Muscle layer of colon (tissue), 2 donors: ENCODE data around the gene OR2AT4.
"Not testable (repeated sequence)": the region's sequence is repeated elsewhere in the genome, so short reads cannot be mapped to it uniquely, and the experiment has no call there.

Experiments
- H3K27ac ChIP-seq: one replicate; pipeline ENCODE4 v1.7.0; 2013; ENCODE audit warnings: low read depth, mild to moderate bottlenecking, low read length, moderate library complexity
- H3K27me3 ChIP-seq, 2 donors: one replicate each; pipeline ENCODE4 v1.7.0; 2013; ENCODE audit warnings: low read length in 2 of 2, mild to moderate bottlenecking in 2 of 2; ENCODE audit not compliant: insufficient read depth in 2 of 2, control insufficient read depth in 1 of 2
- H3K36me3 ChIP-seq: one replicate; pipeline ENCODE4 v1.7.0; 2013; ENCODE audit warnings: mild to moderate bottlenecking, low read length; ENCODE audit not compliant: insufficient read depth
- H3K4me1 ChIP-seq: one replicate; pipeline ENCODE4 v1.7.0; 2013; ENCODE audit warnings: mild to moderate bottlenecking, low read length; ENCODE audit not compliant: insufficient read depth
- H3K4me3 ChIP-seq, 2 donors: one replicate each; pipeline ENCODE4 v1.7.0; 2013; ENCODE audit warnings: low read length in 2 of 2, low read depth in 1 of 2, mild to moderate bottlenecking in 1 of 2, moderate library complexity in 1 of 2
- H3K9ac ChIP-seq: one replicate; pipeline ENCODE4 v1.7.0; 2013; ENCODE audit warnings: low read length
- H3K9me3 ChIP-seq: one replicate; pipeline ENCODE4 v1.7.0; 2013; ENCODE audit warnings: mild to moderate bottlenecking, low read length
- donor health status: abdominal sarcoma.
- donor health status: Adenocarcinoma of cecum.

OR2AT4 gene

DNA sequence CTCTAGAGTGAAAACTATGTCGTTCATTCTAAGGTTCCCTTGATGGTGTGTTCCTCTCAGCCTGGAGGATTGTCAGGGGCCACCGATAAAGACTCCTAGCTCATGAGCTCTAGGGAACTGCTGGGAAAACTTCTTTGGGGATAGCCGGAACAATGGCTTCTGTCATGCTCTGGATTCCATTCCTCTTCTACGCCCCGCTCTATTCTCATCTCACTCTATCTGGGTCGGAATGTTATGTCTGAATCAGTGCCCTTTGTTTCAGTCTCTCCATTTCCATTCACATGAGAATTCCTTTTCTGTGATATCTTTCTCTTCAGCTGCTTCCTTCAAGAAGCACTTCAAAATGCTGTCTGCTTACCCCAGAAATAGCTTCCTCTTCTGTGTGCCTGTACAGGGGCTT lies 37.3 kb upstream of the OR2AT4 start:
- Histone ChIP-seq H3K36me3 (no peaks in the 10 kb centered on the region), H3K4me1 (no peaks in the 10 kb centered on the region), H3K4me3 (no peak overlapping the region), H3K27me3 (no peaks in the 10 kb centered on the region), H3K9me3 (no peaks in the 10 kb centered on the region), H3K27ac (no peak overlapping the region), H3K9ac (no peak overlapping the region)

DNA sequence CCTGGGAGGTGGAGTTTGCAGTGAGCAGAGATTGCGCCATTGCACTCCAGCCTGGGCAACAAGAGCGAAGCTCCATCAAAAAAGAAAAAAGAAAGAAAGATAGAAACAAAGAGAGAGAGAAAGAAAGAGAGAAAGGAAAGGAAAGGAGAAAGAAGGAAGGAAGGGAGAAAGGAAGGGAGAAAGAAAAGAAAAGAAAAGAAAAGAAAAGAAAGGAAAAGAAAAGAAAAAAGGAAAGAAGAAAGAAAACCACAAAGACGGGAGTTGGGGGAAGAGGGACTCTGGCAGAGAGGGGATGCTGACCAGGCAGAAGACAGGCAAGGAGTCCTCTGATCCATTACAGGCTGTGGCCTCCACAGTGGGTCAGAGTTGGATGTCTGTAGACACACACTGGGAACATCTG lies 35.4 kb upstream of the OR2AT4 start:
- Histone ChIP-seq H3K27me3 (no peaks in the 10 kb centered on the region), H3K36me3 (no peaks in the 10 kb centered on the region), H3K27ac (no peak overlapping the region), H3K9me3 (no peaks in the 10 kb centered on the region), H3K4me3 (no peak overlapping the region), H3K9ac (no peak overlapping the region), H3K4me1 (no peaks in the 10 kb centered on the region)

DNA sequence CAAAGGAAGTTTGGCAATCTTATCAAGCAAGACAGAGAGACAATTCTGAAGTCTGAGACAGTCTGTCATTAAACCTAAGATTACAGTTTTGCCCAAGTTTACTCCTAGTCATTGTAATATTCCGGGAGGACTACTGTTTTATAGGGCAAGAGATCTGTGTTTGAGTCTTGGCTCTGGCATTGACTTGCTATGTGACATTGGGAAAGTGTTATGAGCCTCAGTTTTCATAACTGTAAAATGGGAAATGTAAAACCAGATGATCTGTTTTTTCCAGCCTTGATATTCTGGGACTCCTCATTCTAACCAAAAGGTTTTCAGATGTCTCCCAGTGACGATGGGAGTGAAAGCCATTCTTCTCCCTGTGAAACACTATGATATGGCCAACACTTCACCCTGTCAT lies 29.9 kb upstream of the OR2AT4 start:
- no peaks in the 10 kb centered on the region for H3K4me1 ChIP-seq
- H3K9ac ChIP-seq: no peak overlapping the region
- no peak overlapping the region for H3K4me3 ChIP-seq
- no peak overlapping the region for H3K27ac ChIP-seq
- H3K9me3 ChIP-seq: no peaks in the 10 kb centered on the region
- no peaks in the 10 kb centered on the region for H3K27me3 ChIP-seq
- no peaks in the 10 kb centered on the region for H3K36me3 ChIP-seq

DNA sequence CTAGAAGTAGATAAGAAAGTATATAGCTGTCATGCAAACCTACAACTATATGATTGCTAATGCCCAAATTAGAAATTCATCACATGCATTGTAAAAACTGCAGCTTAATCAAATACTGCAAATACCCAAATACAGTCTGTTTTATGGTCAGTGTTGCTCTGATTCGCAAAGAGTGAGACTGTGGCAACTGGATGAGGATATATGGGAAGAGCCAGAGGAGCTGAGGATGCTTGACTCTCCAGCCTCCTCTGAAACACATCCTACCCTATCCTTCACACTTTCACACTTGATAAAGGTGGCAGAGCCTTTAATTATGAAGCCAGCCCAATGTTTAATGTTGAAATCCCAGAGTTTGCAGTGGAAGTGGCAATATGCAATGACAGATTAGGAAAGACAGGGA lies 21.9 kb upstream of the OR2AT4 start:
- no peaks in the 10 kb centered on the region for H3K9me3 ChIP-seq
- no peaks in the 10 kb centered on the region for H3K36me3 ChIP-seq
- H3K4me3 ChIP-seq: no peak overlapping the region
- no peaks in the 10 kb centered on the region for H3K27me3 ChIP-seq
- no peaks in the 10 kb centered on the region for H3K4me1 ChIP-seq
- H3K27ac ChIP-seq: no peak overlapping the region
- no peak overlapping the region for H3K9ac ChIP-seq

DNA sequence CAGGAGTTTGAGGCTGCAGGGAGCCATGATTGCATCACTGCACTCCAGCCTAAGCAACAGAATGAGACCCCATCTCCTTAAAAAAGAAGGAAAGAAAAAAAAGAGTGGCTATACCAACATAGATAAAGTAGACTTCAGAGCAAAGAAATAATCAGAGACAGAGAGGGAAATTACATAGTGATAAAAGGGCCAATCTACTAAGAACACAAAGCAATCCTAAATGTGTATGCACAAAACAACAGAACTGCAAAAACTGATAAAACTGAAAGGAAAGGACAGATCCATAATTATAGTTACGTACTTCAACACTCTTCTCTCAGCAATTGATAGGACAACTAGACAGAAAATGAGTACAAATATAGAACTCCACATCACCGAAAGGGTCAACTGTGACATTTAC lies 17.8 kb upstream of the OR2AT4 start:
- Histone ChIP-seq H3K9ac (no peak overlapping the region), H3K4me3 (no peak overlapping the region), H3K27me3 (no peaks in the 10 kb centered on the region), H3K9me3 (no peaks in the 10 kb centered on the region), H3K27ac (no peak overlapping the region), H3K36me3 (no peaks in the 10 kb centered on the region), H3K4me1 (no peaks in the 10 kb centered on the region)

DNA sequence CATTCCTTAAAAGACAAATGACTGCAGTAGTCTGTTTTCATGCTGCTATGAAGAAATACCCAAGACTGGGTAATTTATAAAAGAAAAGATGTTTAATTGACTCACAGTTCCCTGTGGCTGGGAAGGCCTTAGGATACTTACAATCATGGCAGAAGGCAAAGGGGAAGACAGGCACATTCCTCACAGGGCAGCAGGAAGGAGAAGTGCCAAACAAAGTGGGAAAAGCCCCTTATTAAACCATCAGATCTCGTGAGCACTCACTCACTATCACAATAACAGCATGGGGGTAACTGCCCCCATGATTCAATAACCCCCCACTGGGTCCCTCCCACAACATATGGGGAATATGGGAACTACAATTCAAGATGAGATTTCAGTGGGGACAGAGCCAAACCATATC lies 16.4 kb upstream of the OR2AT4 start:
- Histone ChIP-seq H3K9me3 (no peaks in the 10 kb centered on the region), H3K27ac (no peak overlapping the region), H3K4me1 (no peaks in the 10 kb centered on the region), H3K27me3 (no peaks in the 10 kb centered on the region), H3K4me3 (no peak overlapping the region), H3K9ac (no peak overlapping the region), H3K36me3 (no peaks in the 10 kb centered on the region)

DNA sequence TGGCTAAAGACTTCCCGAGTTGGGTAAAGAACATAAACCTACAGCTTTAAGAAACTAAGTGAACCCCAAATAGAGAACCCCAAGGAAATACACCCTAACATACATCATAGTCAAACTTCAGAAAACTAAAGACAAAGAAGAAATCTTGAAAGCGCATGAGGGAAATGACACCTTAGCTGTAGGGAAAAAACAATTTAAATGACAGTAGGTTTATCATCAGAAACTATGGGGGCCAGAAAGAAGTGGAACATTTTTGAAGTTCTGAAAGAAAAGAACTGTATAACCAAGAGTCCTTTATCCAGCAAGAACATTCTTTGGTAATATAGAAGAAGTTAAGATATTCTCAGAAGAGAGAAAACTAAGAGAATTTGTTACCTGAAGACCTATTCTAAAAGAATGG lies 15.5 kb upstream of the OR2AT4 start:
- Histone ChIP-seq H3K4me3 (no peak overlapping the region), H3K27ac (no peak overlapping the region), H3K9me3 (no peaks in the 10 kb centered on the region), H3K4me1 (no peaks in the 10 kb centered on the region), H3K27me3 (no peaks in the 10 kb centered on the region), H3K9ac (no peak overlapping the region), H3K36me3 (no peaks in the 10 kb centered on the region)

DNA sequence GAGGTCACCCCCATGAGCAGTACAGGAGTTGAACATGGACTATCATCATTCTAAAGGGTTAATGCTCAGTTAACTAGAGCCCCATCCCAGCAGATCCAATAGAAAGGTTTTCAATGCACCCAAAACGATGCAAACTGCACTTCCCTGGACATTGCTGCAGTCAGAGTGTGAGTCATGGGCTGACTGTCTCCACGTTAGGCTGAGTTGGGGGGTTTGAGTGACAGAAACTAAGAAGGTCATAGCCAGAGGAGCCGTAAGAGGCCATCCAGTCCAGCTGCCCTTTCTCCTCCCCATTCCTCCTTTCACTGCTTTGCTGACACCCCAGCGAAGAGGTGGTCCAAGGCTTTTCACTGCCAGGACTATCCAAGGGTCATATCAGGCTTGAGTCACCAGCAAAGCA lies 10.5 kb upstream of the OR2AT4 start:
- Histone ChIP-seq H3K9me3 (no peaks in the 10 kb centered on the region), H3K36me3 (no peaks in the 10 kb centered on the region), H3K4me1 (no peaks in the 10 kb centered on the region), H3K27ac (no peak overlapping the region), H3K4me3 (no peak overlapping the region), H3K27me3 (no peaks in the 10 kb centered on the region), H3K9ac (no peak overlapping the region)

DNA sequence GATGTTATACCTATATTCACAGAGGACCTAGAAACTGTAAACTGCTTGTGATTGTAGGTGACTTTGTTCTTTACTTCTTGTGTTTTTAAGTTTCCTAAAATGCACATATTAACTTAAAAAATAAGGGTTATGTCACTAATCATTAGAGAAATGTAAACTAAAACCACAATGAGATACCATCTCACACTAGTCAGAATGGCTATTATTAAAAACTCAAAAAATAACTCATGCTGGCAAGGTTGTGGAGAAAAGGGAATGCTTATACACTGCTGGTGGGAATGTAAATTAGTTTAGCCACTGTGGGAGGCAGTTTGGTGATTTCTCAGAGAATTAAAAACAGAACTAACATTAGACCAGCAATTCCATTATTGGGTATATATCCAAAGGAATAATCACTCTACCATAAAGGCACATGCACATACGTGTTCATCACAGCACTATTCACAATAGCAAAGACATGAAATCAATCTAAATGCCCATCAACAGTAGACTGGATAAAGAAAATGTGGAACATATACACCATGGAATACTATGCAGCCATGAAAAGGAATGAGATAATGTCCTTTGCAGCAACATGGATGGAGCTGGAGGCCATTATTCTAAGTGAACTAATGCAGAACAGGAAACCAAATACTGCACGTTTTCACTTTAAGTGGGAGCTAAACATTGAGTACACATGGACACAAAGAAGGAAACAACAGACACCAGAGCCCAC lies 9.4 kb upstream of the OR2AT4 start:
- not testable (repeated sequence) for H3K27ac ChIP-seq, H3K27me3 ChIP-seq, H3K9ac ChIP-seq, H3K36me3 ChIP-seq, H3K4me1 ChIP-seq, H3K9me3 ChIP-seq, H3K4me3 ChIP-seq

DNA sequence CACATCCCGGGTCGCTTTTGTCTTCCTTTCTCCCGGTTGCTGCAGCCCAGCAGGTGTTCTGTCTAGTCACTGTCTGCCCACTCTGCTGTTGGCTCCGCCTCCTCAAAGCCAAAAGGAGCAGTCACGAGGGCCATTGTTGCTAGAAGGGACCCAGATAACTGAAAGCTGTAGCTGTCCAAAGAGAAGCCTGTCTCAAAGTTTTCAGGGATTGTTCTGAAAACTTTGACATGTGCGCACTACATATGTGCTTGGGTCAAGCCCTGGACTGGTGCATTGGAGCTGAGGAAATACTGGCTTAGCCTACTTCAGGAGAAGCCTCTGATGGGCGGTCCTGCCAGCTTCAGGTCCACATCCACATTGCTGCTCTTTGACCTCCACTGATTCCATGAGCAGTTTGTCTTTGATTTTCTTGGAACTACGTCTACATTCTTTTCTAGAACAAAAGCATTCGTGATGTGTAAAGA lies 8.8 kb upstream of the OR2AT4 start:
- Histone ChIP-seq H3K4me3 (no peak overlapping the region), H3K36me3 (no peaks in the 10 kb centered on the region), H3K9me3 (no peaks in the 10 kb centered on the region)

DNA sequence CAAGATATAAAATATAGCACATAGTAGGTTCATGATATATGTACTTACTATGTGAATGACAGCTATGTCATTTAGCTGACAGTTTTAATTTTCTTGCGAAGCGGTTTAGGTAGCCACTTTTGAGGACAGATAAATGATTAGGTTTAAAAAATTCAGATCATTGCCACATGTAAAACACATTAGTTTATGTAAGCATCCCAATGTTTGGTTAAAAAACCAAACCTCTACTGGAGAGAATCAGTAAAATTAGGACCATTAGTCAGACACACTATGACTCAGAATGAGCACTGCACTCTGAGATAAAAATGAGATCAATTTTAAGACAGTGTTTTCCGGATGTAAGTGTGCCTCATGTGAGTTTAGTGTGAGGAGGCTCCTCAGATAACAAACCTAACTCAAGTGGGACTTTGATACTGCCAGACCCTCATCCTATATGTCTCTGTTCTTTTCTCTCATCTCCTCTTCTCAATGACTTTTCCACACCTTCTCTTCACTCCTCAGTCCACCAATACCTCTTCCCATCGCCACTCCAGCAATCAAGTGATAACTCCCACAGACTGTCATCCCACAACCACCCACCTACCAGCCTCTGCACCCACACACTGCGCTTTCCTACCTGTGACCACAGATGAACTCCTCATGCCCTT lies 6.8 kb upstream of the OR2AT4 start:
- Histone ChIP-seq H3K9ac (no peak overlapping the region), H3K4me3 (no peak overlapping the region), H3K36me3 (no peaks in the 10 kb centered on the region), H3K4me1 (no peaks in the 10 kb centered on the region), H3K27me3 (no peaks in the 10 kb centered on the region), H3K27ac (no peak overlapping the region), H3K9me3 (no peaks in the 10 kb centered on the region)

More for the DNA sequence above, 8.8 kb upstream of the OR2AT4 start:
- Histone ChIP-seq H3K27me3 (no peaks in the 10 kb centered on the region), H3K9ac (no peak overlapping the region), H3K27ac (no peak overlapping the region), H3K4me1 (no peaks in the 10 kb centered on the region)
